ENCODE measurements around the gene TRIM7.

- TF ChIP-seq, protein P1, sequence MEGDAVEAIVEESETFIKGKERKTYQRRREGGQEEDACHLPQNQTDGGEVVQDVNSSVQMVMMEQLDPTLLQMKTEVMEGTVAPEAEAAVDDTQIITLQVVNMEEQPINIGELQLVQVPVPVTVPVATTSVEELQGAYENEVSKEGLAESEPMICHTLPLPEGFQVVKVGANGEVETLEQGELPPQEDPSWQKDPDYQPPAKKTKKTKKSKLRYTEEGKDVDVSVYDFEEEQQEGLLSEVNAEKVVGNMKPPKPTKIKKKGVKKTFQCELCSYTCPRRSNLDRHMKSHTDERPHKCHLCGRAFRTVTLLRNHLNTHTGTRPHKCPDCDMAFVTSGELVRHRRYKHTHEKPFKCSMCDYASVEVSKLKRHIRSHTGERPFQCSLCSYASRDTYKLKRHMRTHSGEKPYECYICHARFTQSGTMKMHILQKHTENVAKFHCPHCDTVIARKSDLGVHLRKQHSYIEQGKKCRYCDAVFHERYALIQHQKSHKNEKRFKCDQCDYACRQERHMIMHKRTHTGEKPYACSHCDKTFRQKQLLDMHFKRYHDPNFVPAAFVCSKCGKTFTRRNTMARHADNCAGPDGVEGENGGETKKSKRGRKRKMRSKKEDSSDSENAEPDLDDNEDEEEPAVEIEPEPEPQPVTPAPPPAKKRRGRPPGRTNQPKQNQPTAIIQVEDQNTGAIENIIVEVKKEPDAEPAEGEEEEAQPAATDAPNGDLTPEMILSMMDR (IDR thresholded peaks at IDR 0.05) = no peak
- no peak for TF ChIP-seq POLR2A (IDR thresholded peaks at IDR 0.05)
Observed at GRCh38 chr5:181212934-181213333, 7.9 kb upstream of the TRIM7 start.
